ENCODE measurements around the gene ZNF212. TPM values are rescaled to one million over a fixed set of nuclear protein-coding genes. Genes with fewer than 3 reads are reported as not detected.

Gene ZNF212
- total and polyA plus RNA-seq, 9 of the 15 experiments (the other 6 are each of a cell fraction or from before 2014, with no cell fraction given) = 1.8 to 21.4 (median 7.2) TPM

GRCh38 chr7:149284850-149285585, 45.6 kb downstream of the ZNF212 start (continued):
- peak; percentile 61 for TF ChIP-seq RBFOX2 (IDR thresholded peaks at IDR 0.05; ENCODE audit: low read depth, low read length)
- TF ChIP-seq POLR2G (IDR thresholded peaks at IDR 0.05; ENCODE audit: low read depth, low read length) = peak; percentile 80
- 0 out of 2 replicates have a peak, but pooled peaks have one; percentile 59 for TF ChIP-seq HNRNPL (IDR thresholded peaks at IDR 0.05; ENCODE audit: low read depth, low read length)
- no peak for TF ChIP-seq RBM22 (IDR thresholded peaks at IDR 0.05; ENCODE audit: low read depth, low read length, poor library complexity, severe bottlenecking)
- no peak for TF ChIP-seq BACH1 (tag; IDR thresholded peaks at IDR 0.05)
- TF ChIP-seq PTTG1 (tag; IDR thresholded peaks at IDR 0.05; ENCODE audit: low read depth) = no peak
- no peak for TF ChIP-seq ZNF324 (CRISPR knock-in tag; IDR thresholded peaks at IDR 0.05)
- no peak for TF ChIP-seq ZNF239 (CRISPR knock-in tag; IDR thresholded peaks at IDR 0.05)
- TF ChIP-seq PHF20 (IDR thresholded peaks at IDR 0.05; ENCODE audit: partially characterized antibody) = no peak
- peak; percentile 68; the same call in 1 of the 2 replicates for TF ChIP-seq FOXP1 (CRISPR knock-in tag; IDR thresholded peaks at IDR 0.05)
- no peak for TF ChIP-seq CAMTA2 (CRISPR knock-in tag; conservative IDR thresholded peaks at IDR 0.05)
- TF ChIP-seq CTCFL (IDR thresholded peaks at IDR 0.05; ENCODE audit: borderline replicate concordance, insufficient read depth, low read depth, low read length, poor library complexity, severe bottlenecking) = no peak
- no peak for TF ChIP-seq ZNF785 (CRISPR knock-in tag; IDR thresholded peaks at IDR 0.05)
- TF ChIP-seq ZBTB33 (CRISPR knock-in tag; IDR thresholded peaks at IDR 0.05) = peak; percentile 89
- TF ChIP-seq ZNF780A (CRISPR knock-in tag; IDR thresholded peaks at IDR 0.05) = no peak
- TF ChIP-seq ZNF639 (CRISPR knock-in tag; conservative IDR thresholded peaks at IDR 0.05 in 1 of 2, IDR thresholded peaks at IDR 0.05 in 1 of 2) = no peak
- peak in 1 of 2 experiments; percentile 50; a peak in 1 of 4 replicates for TF ChIP-seq HDAC1 (IDR thresholded peaks at IDR 0.05)
- TF ChIP-seq DEAF1 (CRISPR knock-in tag; IDR thresholded peaks at IDR 0.05) = no peak
- no peak for TF ChIP-seq ATF1 (CRISPR knock-in tag; IDR thresholded peaks at IDR 0.05)
- TF ChIP-seq ATF1 (tag; IDR thresholded peaks at IDR 0.05) = peak; percentile 76
- TF ChIP-seq NCOA1 (IDR thresholded peaks at IDR 0.05; ENCODE audit: low read depth) = no peak

Measured in K562 (cell line).